Activated CD4-positive, alpha-beta T cell treated with anti-CD3 and anti-CD28 coated beads, Interleukin-2, amount 50 U/mL, for 16 hours (primary cell): ENCODE data around the gene BAIAP2L1.
A peak's percentile ranks its signal among the peaks of the same experiment; 100 is the strongest.

Experiments
- DNase-seq: peaks from one replicate; pipeline ENCODE4 v3.0.0-alpha.2; 2020

BAIAP2L1 gene

DNA sequence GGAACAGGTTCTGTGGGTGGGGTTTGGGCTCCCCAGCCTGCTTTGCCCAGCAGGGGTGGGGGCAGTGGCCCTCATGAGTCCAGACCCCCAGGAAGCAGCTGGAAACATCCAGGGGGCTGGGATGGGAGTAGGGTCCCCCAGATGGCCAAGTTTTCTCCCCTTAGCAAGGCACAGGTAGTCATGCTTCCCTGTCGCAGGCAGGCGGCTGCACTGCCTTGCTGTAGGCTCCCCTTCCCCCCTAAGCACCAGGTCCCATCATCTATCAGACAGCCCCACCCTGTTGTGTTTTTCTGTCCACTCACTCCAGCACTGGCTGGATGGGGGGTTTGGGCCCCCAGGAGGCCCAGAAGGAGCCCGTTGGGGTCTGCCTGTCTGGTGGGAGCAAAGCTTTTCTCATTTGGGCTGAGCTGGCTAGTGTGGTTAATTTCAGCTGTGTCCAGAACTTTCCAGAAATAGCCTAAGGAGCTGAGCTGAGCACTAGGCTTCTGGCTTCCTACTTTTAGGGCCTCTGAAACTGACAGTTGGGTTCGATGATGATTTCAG is 111.5 kb downstream of the BAIAP2L1 start:
- no peak for DNase-seq

DNA sequence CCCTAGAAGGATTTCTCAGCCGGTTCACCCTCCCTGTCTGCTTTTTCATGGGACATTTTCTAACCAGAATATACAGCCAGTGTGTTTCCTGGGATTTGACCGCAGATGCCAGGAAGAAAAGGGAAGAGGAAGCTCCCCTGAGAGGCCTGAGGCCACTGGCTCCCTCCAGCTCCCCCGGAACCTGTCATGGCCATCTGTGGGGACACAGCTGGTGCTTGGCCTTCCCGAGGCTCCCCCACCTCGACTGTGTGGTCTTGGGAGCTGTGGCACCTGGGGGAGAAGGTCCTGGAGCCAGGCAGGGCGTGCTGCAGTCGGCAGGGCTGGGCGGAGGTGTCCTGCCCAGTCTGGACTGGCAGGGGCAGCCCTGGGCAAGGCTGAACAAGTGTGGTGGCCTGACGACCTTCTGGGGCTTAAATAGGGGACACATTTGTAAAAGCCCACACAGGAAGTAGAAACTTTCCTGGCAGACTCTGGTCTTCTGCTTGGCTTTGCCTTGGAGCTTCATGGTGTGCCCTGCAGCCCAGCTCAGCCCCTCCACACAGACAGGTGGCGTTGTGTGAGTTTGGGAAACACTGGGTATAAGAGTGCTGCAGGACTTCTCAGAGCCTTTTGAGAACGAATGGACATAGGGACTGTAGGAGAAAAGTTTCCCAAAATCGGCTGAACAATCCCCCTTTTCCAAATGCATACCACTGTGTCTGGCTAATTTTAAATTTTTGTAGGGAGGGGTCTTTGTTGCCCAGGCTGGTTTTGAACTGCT is 112.6 kb downstream of the BAIAP2L1 start:
- no peak for DNase-seq

- DNase-seq, result no peak
Measured at GRCh38 chr7:98287486-98287959, 113.4 kb downstream of the BAIAP2L1 start.

DNA sequence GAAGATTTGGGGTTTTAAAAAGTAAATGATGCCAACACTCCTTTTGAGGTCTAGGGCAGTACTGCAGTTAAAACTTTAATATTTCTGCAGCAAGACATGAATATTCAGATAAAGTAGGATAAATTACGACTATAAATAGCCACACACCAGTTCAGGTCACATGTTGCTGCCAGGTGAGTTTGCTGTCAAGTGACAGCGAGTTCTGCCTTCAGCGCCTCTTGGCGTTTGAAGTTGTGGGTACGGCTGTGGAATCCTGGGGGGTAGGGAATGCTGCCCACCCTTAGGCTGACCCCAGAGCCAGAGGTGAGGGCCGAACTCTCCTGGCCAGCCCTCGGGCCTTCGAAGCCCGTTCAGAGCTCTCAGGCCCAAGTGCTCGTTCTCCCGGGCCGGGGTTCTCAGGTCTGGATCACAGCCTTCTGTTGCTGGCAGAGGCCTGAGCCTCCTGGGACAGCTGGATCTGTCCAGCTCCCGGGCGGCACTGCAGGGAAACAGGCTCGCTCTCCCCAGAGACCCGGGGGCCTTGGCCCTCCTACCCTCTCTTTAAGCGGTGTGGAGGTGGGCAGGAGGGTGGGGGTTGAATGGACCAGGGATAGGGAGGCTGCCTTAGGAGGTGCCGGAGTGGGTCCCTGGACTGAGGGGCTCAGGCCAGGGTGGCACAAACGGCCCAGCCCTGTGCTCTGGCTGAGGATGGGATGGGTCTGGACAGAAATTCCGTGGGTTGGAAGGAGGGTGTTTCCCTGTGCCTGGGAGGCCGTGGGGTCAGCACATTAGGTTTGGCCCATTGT is 114.0 kb downstream of the BAIAP2L1 start:
- no peak for DNase-seq

DNA sequence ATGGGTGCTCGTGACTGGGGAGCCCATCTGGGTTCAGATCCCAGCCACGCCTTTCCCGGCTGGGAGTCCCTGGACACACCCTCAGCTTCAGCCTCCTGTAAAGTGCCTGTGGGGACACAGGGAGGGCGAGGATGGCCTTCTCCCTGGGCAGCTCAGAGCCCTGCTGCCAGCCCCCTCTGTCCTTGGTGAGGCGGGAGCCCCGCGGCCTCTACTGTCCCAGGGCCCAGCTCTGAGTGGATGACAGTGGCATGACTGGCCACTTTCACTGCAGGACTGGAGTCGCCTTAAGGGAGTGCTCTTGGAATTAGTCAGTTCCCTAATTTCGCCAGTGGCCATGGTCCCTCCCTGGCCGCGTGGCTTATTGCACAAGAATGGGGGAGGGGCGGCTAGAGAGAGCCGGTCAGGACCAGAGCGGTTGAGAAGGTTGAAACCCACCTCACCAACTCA is 114.8 kb downstream of the BAIAP2L1 start:
- DNase-seq, result no peak

- DNase-seq, result no peak
Measured at GRCh38 chr7:98285157-98286092, 115.5 kb downstream of the BAIAP2L1 start.

- no peak for DNase-seq
Measured at GRCh38 chr7:98284335-98285036, 116.4 kb downstream of the BAIAP2L1 start.

- no peak for DNase-seq
Measured at GRCh38 chr7:98283887-98284222, 117.0 kb downstream of the BAIAP2L1 start.

GRCh38 chr7:98283127-98283886 is 117.6 kb downstream of the BAIAP2L1 start:
- no peak for DNase-seq

GRCh38 chr7:98282703-98283102 is 118.2 kb downstream of the BAIAP2L1 start:
- no peak for DNase-seq

- DNase-seq, result peak; percentile 12
Measured at GRCh38 chr7:98281757-98282606, 118.9 kb downstream of the BAIAP2L1 start.

DNA sequence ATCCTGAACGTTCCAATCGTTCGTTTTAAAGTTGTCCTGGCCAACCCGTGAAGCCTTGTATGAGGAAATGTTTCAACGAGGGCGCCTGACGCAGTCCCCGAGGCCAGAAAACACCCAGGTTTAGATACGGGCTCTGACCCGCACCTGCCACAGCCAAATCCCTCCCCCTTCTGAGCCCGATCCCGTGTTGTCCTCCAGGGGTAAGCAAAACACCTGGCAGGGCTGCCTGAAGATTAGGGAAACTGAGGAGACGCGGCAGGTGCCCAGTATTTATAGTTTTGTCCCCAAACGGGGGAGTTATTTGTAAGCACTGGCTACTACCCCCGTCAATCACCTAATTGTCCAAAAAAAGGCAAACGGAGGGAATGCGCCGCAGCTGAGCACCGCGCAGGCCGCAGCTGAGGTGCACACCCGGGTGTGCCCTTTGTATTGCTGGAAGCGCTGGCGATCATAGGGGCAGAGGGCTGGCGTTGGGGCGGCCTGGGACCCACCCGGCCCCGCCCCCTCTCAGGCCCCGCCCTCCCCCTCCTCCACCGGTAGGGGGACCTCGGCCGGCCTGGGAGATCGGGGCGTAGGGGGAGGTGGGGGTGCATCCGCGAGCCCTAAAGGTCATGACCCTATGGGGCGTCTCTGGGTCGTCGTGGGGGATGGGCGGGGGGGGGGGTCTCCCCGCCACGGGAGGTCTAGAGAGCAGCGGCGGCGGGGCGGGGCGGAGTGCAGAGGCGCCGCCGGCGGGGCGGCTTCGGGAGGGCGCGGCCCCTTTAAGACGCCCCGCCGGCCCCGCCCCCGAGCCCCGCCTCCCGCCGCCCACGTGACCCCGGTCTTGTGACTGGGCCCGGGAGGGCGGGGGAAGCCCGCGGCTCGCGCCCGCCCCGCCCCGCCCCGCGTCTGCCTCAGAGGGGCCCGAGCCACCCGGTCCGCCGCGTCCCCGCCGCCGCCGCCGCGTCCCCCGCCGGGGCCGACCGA is 119.8 kb downstream of the BAIAP2L1 start, which contains the start of gene BRI3:
Gene BRI3 (plus strand): TSS at position 896 of the 966 bp plus-strand sequence. CDS start 110 bp downstream, outside the sequence.
- DNase-seq, result peak; percentile 87

DNA sequence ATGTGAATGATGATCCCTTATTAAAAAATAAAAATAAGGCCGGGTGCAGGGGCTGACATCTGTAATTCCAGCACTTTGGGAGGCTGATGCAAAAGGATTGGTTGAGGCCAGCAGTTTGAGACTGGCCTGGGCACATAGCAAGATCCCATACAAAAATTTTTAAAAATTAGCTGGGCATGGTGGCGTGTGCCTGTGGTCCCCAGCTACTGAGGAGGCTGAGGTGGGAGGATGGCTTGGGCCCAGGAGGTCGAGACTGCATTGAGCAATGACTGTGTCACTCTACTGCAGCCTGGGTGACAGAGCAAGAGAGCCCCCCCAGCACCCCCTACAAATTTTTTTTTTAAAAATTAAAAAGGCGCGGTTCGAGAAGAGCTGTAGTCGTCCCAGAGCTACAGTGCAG is 120.6 kb downstream of the BAIAP2L1 start:
- DNase-seq, result no peak

DNA sequence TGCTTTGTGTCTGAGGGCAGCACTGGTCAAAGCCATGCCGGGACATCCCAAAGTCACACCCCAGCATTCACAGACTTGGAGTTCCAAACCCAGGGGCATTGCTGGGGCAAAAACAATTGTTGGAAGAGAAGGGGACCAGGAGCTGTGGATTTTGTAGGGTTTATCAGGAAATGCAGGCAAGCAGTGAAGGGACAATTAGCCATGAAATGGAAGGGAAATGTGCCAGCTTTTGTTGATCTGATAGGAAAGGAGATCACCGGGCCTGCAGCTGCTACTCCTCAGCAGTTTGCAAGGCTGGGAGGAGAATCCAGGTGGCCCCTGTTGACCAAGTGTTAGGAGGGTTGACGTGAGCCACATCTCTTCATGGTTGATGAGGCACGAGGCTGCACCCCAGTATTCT is 122.0 kb downstream of the BAIAP2L1 start:
- no peak for DNase-seq

DNA sequence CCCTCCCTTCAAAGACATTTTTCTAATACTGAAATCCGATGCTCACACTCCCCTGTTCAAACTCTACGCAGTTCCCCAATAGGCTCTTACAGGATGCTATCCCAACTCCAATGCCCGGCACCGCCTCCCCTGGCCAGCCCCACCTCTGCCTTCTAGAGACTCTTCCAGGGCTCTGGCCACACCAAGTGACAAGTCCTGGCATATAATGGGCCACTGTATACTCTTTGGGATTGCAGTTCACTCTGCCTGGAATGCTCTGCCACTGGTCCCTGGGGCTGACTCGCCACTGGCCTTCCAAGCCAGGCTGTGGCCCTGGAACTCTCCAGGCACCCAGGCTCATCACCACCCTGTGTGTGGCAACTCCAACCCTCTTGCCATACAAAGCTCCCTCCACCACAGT is 122.5 kb downstream of the BAIAP2L1 start:
- no peak for DNase-seq

GRCh38 chr7:98276241-98276761 is 124.6 kb downstream of the BAIAP2L1 start:
- DNase-seq, result no peak

DNA sequence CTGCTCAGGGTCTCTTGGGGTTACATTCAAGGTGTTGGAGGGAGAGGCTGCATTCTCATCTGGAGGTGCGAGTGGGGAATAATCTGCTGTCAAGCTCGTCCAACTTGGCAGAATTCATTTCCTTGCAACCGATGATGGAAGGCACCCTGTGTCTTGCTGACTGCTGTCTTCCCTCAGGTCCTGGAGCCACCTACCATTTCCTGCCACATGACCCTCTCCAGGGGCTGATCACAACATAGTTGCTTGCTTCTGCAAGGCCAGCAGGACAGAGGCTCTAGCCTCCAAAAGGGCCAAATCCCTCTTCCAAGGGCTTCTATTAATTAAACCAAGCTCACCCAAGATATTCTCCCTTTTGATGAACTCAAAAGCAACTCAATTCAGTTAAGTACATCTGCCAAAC is 133.6 kb downstream of the BAIAP2L1 start:
- DNase-seq, result no peak

DNA sequence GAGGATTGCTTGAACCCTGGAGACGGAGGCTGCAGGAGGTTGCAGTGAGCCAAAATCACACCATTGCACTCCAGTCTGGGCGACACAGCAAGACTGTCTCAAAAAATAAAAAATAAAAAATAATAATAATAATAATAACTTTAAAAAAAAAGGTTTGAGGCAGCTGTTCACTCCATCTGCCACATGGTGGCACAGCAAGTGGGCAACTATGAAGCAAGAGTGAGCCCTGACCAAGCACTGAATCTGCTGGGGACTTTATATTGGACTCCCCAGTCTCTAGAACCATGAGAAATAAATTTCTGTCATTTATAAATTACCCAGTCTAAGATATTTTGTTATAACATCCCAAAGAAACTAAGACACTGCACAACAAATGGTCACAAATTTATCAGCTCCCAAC is 134.1 kb downstream of the BAIAP2L1 start:
- DNase-seq, result no peak

GRCh38 chr7:98265841-98266271 is 135.0 kb downstream of the BAIAP2L1 start:
- DNase-seq, result no peak
